Ectodermal cell (in vitro differentiated cells): ENCODE results near the gene NKX1-2.

Experiments
- H3K27ac ChIP-seq: 2 replicates; pipeline ENCODE4 v1.7.0; 2013; ENCODE audit warnings: mild to moderate bottlenecking, low read depth, low read length; ENCODE audit not compliant: insufficient read depth, poor library complexity, severe bottlenecking
- H3K27me3 ChIP-seq: 2 replicates; pipeline ENCODE4 v1.7.0; 2013; ENCODE audit warnings: mild to moderate bottlenecking, low read length; ENCODE audit not compliant: insufficient read depth, control insufficient read depth, poor library complexity, severe bottlenecking
- H3K36me3 ChIP-seq: one replicate; pipeline ENCODE4 v1.7.0; 2013; ENCODE audit warnings: low read length; ENCODE audit not compliant: control insufficient read depth, insufficient read depth
- H3K4me1 ChIP-seq: one replicate; pipeline ENCODE4 v1.7.0; 2013; ENCODE audit warnings: low read length; ENCODE audit not compliant: control insufficient read depth, insufficient read depth
- H3K4me3 ChIP-seq: 2 replicates; pipeline ENCODE4 v1.7.0; 2013; ENCODE audit warnings: low read depth, low read length, control low read depth; ENCODE audit not compliant: insufficient read depth
- H3K9me3 ChIP-seq: 2 replicates; pipeline ENCODE4 v1.7.0; 2013; ENCODE audit warnings: mild to moderate bottlenecking, low read length, moderate library complexity; ENCODE audit not compliant: control insufficient read depth
- WGBS, 2 experiments: methylation state at CpG; one replicate each; pipeline ENCODE4 v1.1.7; 2013; ENCODE audit warnings: missing lambda C conversion rate in 2 of 2; 5-methylcytosine and 5-hydroxymethylcytosine counted together

The NKX1-2 gene

GRCh38 chr10:124419635-124420034 lies 30.2 kb downstream of the NKX1-2 start:
- peaks cover 42% of the 10 kb centered on the region for H3K27me3 ChIP-seq
- H3K4me1 ChIP-seq = no peaks in the 10 kb centered on the region
- WGBS, 2 experiments = 90 to 92% methylated on average over 10 of the region's 10 CpGs
- no peaks in the 10 kb centered on the region for H3K36me3 ChIP-seq
- no peaks in the 10 kb centered on the region for H3K9me3 ChIP-seq
- no peak overlapping the region for H3K4me3 ChIP-seq
- no peak overlapping the region for H3K27ac ChIP-seq

DNA sequence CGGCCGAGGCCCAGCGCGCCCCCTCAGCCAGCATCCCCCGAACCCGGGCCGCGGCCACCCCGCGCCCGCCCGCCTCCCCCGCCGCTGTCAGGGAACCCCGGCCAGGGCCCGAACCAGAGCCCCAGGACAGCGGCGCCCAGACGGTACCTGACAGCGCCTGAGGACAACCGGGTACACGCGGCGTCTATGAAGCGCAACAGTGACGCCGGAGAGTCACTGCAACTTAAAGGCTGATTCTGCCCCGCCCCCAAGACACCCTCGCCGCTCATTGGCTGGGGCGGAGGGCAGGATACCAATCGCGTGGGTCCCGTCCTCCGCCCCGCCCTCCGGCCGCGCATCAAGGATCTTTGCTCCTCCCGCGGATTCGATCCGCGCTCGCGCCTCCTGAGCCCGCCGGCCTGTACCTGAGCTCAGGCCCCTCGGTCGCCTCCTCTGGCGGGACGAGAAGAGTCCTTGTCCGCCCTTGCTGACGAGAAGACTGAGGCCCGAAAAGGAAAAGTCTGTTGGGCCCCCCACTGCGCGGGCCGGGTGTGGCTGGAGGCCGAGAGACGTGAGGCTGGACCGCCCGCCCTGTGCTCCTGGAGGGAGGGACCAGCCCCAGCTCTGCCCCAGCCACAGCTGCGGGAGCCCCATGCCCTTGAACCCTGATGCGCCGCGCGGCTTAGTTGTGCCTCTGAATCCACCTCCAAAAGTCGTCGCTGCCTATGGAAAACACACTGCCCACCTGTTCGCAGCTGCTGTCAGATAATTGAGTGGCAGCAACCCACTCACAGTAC lies 30.9 kb downstream of the NKX1-2 start, which contains the start of gene OAT:
Gene OAT (minus strand): TSS at position 198 of the 776 bp plus-strand sequence. CDS start 6,752 bp downstream, outside the sequence.
- 4 to 5% methylated on average over 70 of the region's 70 CpGs for WGBS, 2 experiments
- Histone ChIP-seq H3K27ac (no peak within 1 kb of the TSS), H3K9me3 (no peaks in the 10 kb centered on the region), H3K4me3 (peak within 1 kb of the TSS; percentile 51), H3K4me1 (no peaks in the 10 kb centered on the region), H3K27me3 (peaks cover 42% of the 10 kb centered on the region), H3K36me3 (no peaks in the 10 kb centered on the region)

- Histone ChIP-seq H3K36me3 (no peaks in the 10 kb centered on the region), H3K4me3 (peak overlapping the region; percentile 51), H3K27me3 (peaks cover 42% of the 10 kb centered on the region), H3K9me3 (no peaks in the 10 kb centered on the region), H3K4me1 (no peaks in the 10 kb centered on the region), H3K27ac (no peak overlapping the region)
- 1 to 2% methylated on average over 64 of the region's 64 CpGs for WGBS, 2 experiments
These were observed 31.7 kb downstream of the NKX1-2 start for GRCh38 chr10:124417895-124418725.

GRCh38 chr10:124416733-124417132 lies 33.1 kb downstream of the NKX1-2 start:
- peaks cover 36% of the 10 kb centered on the region for H3K27me3 ChIP-seq
- 86 to 94% methylated on average over 5 to 6 of the region's 6 CpGs for WGBS, 2 experiments
- no peak overlapping the region for H3K27ac ChIP-seq
- no peaks in the 10 kb centered on the region for H3K9me3 ChIP-seq
- H3K4me3 ChIP-seq = no peak overlapping the region
- no peaks in the 10 kb centered on the region for H3K36me3 ChIP-seq
- H3K4me1 ChIP-seq = no peaks in the 10 kb centered on the region

- H3K4me3 ChIP-seq = no peak overlapping the region
- WGBS, 2 experiments = 89 to 96% methylated on average over 2 of the region's 2 CpGs
- H3K27me3 ChIP-seq = peaks cover 23% of the 10 kb centered on the region
- no peaks in the 10 kb centered on the region for H3K36me3 ChIP-seq
- H3K9me3 ChIP-seq = no peaks in the 10 kb centered on the region
- no peak overlapping the region for H3K27ac ChIP-seq
- H3K4me1 ChIP-seq = no peaks in the 10 kb centered on the region
These were observed 34.6 kb downstream of the NKX1-2 start for GRCh38 chr10:124415210-124415609.

GRCh38 chr10:124414076-124414475 lies 35.8 kb downstream of the NKX1-2 start:
- Histone ChIP-seq H3K4me1 (no peaks in the 10 kb centered on the region), H3K36me3 (no peaks in the 10 kb centered on the region), H3K9me3 (no peaks in the 10 kb centered on the region), H3K4me3 (no peak overlapping the region), H3K27ac (no peak overlapping the region), H3K27me3 (peaks cover 11% of the 10 kb centered on the region)
- WGBS, 2 experiments = 91 to 92% methylated on average over 4 of the region's 4 CpGs

GRCh38 chr10:124409696-124410095 lies 40.1 kb downstream of the NKX1-2 start:
- Histone ChIP-seq H3K9me3 (no peaks in the 10 kb centered on the region), H3K27ac (no peak overlapping the region), H3K36me3 (peaks cover 5% of the 10 kb centered on the region), H3K4me3 (no peak overlapping the region), H3K4me1 (no peaks in the 10 kb centered on the region), H3K27me3 (no peaks in the 10 kb centered on the region)

DNA sequence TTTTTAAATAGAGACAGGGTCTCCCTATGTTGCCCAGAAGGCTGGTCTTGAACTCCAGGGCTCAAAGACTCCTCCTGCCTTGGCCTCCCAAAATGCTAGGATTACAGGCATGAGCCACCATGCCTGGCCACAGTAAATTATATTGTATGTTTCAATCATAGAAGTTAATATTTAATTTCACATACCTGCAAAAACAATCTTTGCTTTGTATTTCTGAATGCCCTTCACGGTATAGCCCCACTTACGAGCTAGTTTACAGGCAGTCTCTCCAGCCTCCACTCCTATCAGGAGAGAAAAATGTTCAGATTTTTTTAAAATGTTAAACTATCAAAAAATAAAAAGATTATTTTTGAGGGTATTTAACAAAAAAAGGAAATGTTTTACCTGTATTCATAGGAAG lies 41.5 kb downstream of the NKX1-2 start:
- no peak overlapping the region for H3K4me3 ChIP-seq
- no peaks in the 10 kb centered on the region for H3K9me3 ChIP-seq
- H3K27me3 ChIP-seq = no peaks in the 10 kb centered on the region
- peaks cover 5% of the 10 kb centered on the region for H3K36me3 ChIP-seq
- 94 to 100% methylated on average over 2 of the region's 2 CpGs for WGBS, 2 experiments
- H3K27ac ChIP-seq = no peak overlapping the region
- no peaks in the 10 kb centered on the region for H3K4me1 ChIP-seq

GRCh38 chr10:124407456-124407855 lies 42.4 kb downstream of the NKX1-2 start:
- H3K27me3 ChIP-seq = no peaks in the 10 kb centered on the region
- no peak overlapping the region for H3K4me3 ChIP-seq
- H3K4me1 ChIP-seq = no peaks in the 10 kb centered on the region
- H3K9me3 ChIP-seq = no peaks in the 10 kb centered on the region
- 94 to 100% methylated on average over 1 of the region's 2 CpGs for WGBS, 2 experiments
- peaks cover 5% of the 10 kb centered on the region for H3K36me3 ChIP-seq
- H3K27ac ChIP-seq = no peak overlapping the region

GRCh38 chr10:124403548-124403947 lies 46.3 kb downstream of the NKX1-2 start:
- H3K27ac ChIP-seq = no peak overlapping the region
- H3K36me3 ChIP-seq = peaks cover 5% of the 10 kb centered on the region
- no peaks in the 10 kb centered on the region for H3K9me3 ChIP-seq
- H3K4me1 ChIP-seq = no peaks in the 10 kb centered on the region
- H3K4me3 ChIP-seq = no peak overlapping the region
- whole genome bisulfite sequencing, 2 experiments = 54 to 56% methylated on average over 8 of the region's 8 CpGs
- no peaks in the 10 kb centered on the region for H3K27me3 ChIP-seq
